HCT116 (cell line): ENCODE data around the gene PAXIP1. TPM values are rescaled to one million over a fixed set of nuclear protein-coding genes. Genes with fewer than 3 reads are reported as not detected.

ENCODE experiments used
- ATAC-seq: fragments of 200-7000 bp; cut with Tn5 transposase; 2 replicates; pipeline ENCODE4 v1.9.1; 2020; ENCODE audit warnings: mild to moderate bottlenecking, moderate library complexity
- BruUV-seq: library from RNA; stranded (reverse); fragments of 400-500 nt; replicated peaks from 2 replicates; lab custom pipeline; 2021; lab: Mats Ljungman, UMichigan
- CTCF ChIA-PET: fragments of 300-600 bp; sonication (Branson Sonifier 250); formaldehyde crosslinking; loops from one replicate; lab custom pipeline; 2021; ENCODE audit warnings: antibody characterized with exemption; lab: Charles Lee
- POLR2A ChIA-PET: fragments of 300-600, 350-600 bp; sonication (Branson Sonifier 250); formaldehyde crosslinking; loops from one replicate; lab custom pipeline; 2021; ENCODE audit warnings: antibody characterized with exemption; lab: Charles Lee
- RAD21 ChIA-PET, 2 experiments: fragments of 300-600 bp; sonication (Branson Sonifier 250); formaldehyde crosslinking; loops; one replicate each; lab custom pipeline; 2023; ENCODE audit warnings: low total read pairs in 2 of 2; ENCODE audit not compliant: uncharacterized antibody in 2 of 2, unreplicated experiment in 2 of 2, low non-redundant PET in 1 of 2; lab: Charles Lee
- DNase-seq: peaks from one replicate; pipeline ENCODE4 v3.0.0-alpha.2; 2010; ENCODE audit warnings: low read depth, low spot score
- H2AFZ ChIP-seq: fragments of 200-600 bp; shearing (Covaris generic), sonication (generic); 2 replicates; pipeline ENCODE4 v1.6.1; 2017; ENCODE audit warnings: low read depth, mixed run types, mixed read lengths, antibody characterized with exemption, low read length; ENCODE audit not compliant: poor library complexity, severe bottlenecking
- H3K27ac ChIP-seq: 2 replicates; pipeline ENCODE4 v1.5.1; 2012; ENCODE audit warnings: low read depth, low read length
- H3K27me3 ChIP-seq: fragments of 200-600 bp; sonication (generic); 2 replicates; pipeline ENCODE4 v1.6.1; 2016; ENCODE audit warnings: mixed run types, low read length, mixed read lengths; ENCODE audit not compliant: insufficient read depth
- H3K36me3 ChIP-seq, 2 experiments: fragments of 200-500 bp in 1 of 2; fragments of 200-600 bp in 1 of 2; sonication (Bioruptor generic) in 1 of 2; sonication (generic) in 1 of 2; 2 replicates each; pipeline versions ENCODE4 v1.5.1 to v1.6.1; 2014 to 2016; ENCODE audit warnings: low read length in 2 of 2, inconsistent platforms in 1 of 2, mixed read lengths in 1 of 2, mixed run types in 1 of 2; ENCODE audit not compliant: insufficient read depth in 2 of 2, control insufficient read depth in 1 of 2
- H3K4me1 ChIP-seq, 2 experiments: fragments of 200-600 bp in 1 of 2; sonication (generic) in 1 of 2; 2 replicates each; pipeline versions ENCODE4 v1.5.1 to v1.6.1; 2012 to 2017; ENCODE audit warnings: low read length in 2 of 2, inconsistent platforms in 1 of 2, mild to moderate bottlenecking in 1 of 2, mixed read lengths in 1 of 2, mixed run types in 1 of 2, moderate library complexity in 1 of 2; ENCODE audit not compliant: insufficient read depth in 2 of 2, control insufficient read depth in 1 of 2
- H3K4me2 ChIP-seq: fragments of 200-600 bp; sonication (generic); 2 replicates; pipeline ENCODE4 v1.6.1; 2017; ENCODE audit warnings: mixed run types, low read length, mixed read lengths
- H3K4me3 ChIP-seq, 2 experiments: fragments of 200-600 bp in 1 of 2; sonication (generic) in 1 of 2; replicated peaks in 1 of 2; 2 replicates each; pipeline ENCODE4 v1.5.1; 2011 to 2016; ENCODE audit warnings: low read length in 2 of 2, control low read depth in 1 of 2, low read depth in 1 of 2, mild to moderate bottlenecking in 1 of 2, mixed read lengths in 1 of 2, mixed run types in 1 of 2
- H3K79me2 ChIP-seq: fragments of 200-600 bp; sonication (generic); 2 replicates; pipeline ENCODE4 v1.6.1; 2017; ENCODE audit warnings: mild to moderate bottlenecking, mixed run types, low read length, moderate library complexity, mixed read lengths; ENCODE audit not compliant: insufficient read depth
- H3K9ac ChIP-seq: fragments of 200-600 bp; sonication (generic); 2 replicates; pipeline ENCODE4 v1.6.1; 2016; ENCODE audit warnings: low read length, mixed read lengths
- H3K9me2 ChIP-seq: fragments of 200-600 bp; sonication (generic), shearing (Covaris generic); 2 replicates; pipeline ENCODE4 v1.6.1; 2017; ENCODE audit warnings: mixed run types, mild to moderate bottlenecking, moderate library complexity; ENCODE audit not compliant: insufficient read depth
- H3K9me3 ChIP-seq, 2 experiments: fragments of 200-500 bp in 1 of 2; fragments of 200-600 bp in 1 of 2; sonication (Bioruptor generic) in 1 of 2; sonication (generic) in 1 of 2; 2 replicates each; pipeline ENCODE4 v1.6.1; 2014 to 2017; ENCODE audit warnings: low read length in 2 of 2, mixed read lengths in 2 of 2, inconsistent platforms in 1 of 2, low read depth in 1 of 2, mild to moderate bottlenecking in 1 of 2, mixed run types in 1 of 2, moderate library complexity in 1 of 2; ENCODE audit not compliant: control insufficient read depth in 1 of 2, insufficient read depth in 1 of 2
- H4K20me1 ChIP-seq: fragments of 200-600 bp; sonication (generic), shearing (Covaris generic); 2 replicates; pipeline ENCODE4 v1.6.1; 2017; ENCODE audit warnings: mixed run types, mild to moderate bottlenecking, moderate library complexity; ENCODE audit not compliant: insufficient read depth
- CBX3 ChIP-seq: IDR thresholded peaks from 2 replicates; pipeline ENCODE4 v1.6.1; 2012; ENCODE audit warnings: low read depth
- CEBPB ChIP-seq: IDR thresholded peaks from 2 replicates; pipeline ENCODE4 v1.6.1; 2012; ENCODE audit warnings: low read depth
- EGR1 ChIP-seq: IDR thresholded peaks from 2 replicates; pipeline ENCODE4 v1.6.1; 2012; ENCODE audit warnings: low read depth
- ELF1 ChIP-seq: IDR thresholded peaks from 2 replicates; pipeline ENCODE4 v1.6.1; 2012; ENCODE audit warnings: low read depth, borderline replicate concordance
- EZH2phosphoT487 ChIP-seq: fragments of 200-600 bp; IDR thresholded peaks from 2 replicates; pipeline ENCODE4 v1.6.1; 2018; ENCODE audit warnings: antibody characterized with exemption, borderline replicate concordance
- MAX ChIP-seq: IDR thresholded peaks from 2 replicates; pipeline ENCODE4 v1.6.1; 2012
- POLR2A ChIP-seq: IDR thresholded peaks from 2 replicates; pipeline ENCODE4 v1.7.0; 2011; ENCODE audit warnings: borderline replicate concordance; ENCODE audit not compliant: insufficient read depth, insufficient read length; ENCODE audit errors: extremely low read depth
- POLR2AphosphoS5 ChIP-seq: IDR thresholded peaks from 2 replicates; pipeline ENCODE4 v1.6.1; 2011; ENCODE audit warnings: mild to moderate bottlenecking, low read depth, low read length, moderate library complexity
- RAD21 ChIP-seq: IDR thresholded peaks from 2 replicates; pipeline ENCODE4 v1.6.1; 2012; ENCODE audit warnings: low read depth, mild to moderate bottlenecking
- SIN3A ChIP-seq: IDR thresholded peaks from 2 replicates; pipeline ENCODE4 v1.6.1; 2012; ENCODE audit warnings: low read depth
- SP1 ChIP-seq: IDR thresholded peaks from 2 replicates; pipeline ENCODE4 v1.6.1; 2012; ENCODE audit warnings: low read depth
- YY1 ChIP-seq: IDR thresholded peaks from 2 replicates; pipeline ENCODE4 v1.6.1; 2011; ENCODE audit warnings: low read length, low read depth, moderate library complexity, mild to moderate bottlenecking; ENCODE audit not compliant: insufficient replicate concordance; ENCODE audit errors: extremely low read depth
- ZBTB33 ChIP-seq: IDR thresholded peaks from 2 replicates; pipeline ENCODE4 v1.6.1; 2011; ENCODE audit warnings: mild to moderate bottlenecking, low read length, moderate library complexity; ENCODE audit not compliant: insufficient replicate concordance; ENCODE audit errors: extremely low read depth
- ZFX ChIP-seq: fragments of 450-650 bp; IDR thresholded peaks from 2 replicates; pipeline ENCODE4 v1.6.1; 2017
- ZNF274 ChIP-seq: fragments of 200-500 bp; sonication (Bioruptor generic); IDR thresholded peaks from 2 replicates; pipeline ENCODE4 v1.6.1; 2014; ENCODE audit warnings: mild to moderate bottlenecking, low read depth, low read length, inconsistent platforms
- intact Hi-C: fragments of 100-400 bp; cut with micrococcal nuclease; formaldehyde crosslinking; loops from 2 replicates; pipeline ENCODE4 v1.10.0; 2022
- total RNA-seq: library from RNA; stranded (reverse); gene quantifications from one replicate; pipeline ENCODE4 v1.2.1, GENCODE V29; 2021; ENCODE audit not compliant: unreplicated experiment
- TF ChIP-seq, protein P1 (sequence below): IDR thresholded peaks from 2 replicates; pipeline ENCODE4 v1.6.1; 2012; ENCODE audit warnings: low read depth
- TF ChIP-seq, protein P2 (sequence below): IDR thresholded peaks from 2 replicates; pipeline ENCODE4 v1.6.1; 2012

PAXIP1 gene
- total RNA-seq, 1 experiment from 2014 or later, result 20.4 TPM

- H3K4me3 ChIP-seq, result no peak overlapping the region
- ChIA-PET RAD21 (no interaction called here), POLR2A (no interaction called here), CTCF (no interaction called here)
- TF ChIP-seq YY1 (no peak), ZFX (no peak)
- no peak overlapping the region for H3K27ac ChIP-seq
- H4K20me1 ChIP-seq, result no peaks in the 10 kb centered on the region
- intact Hi-C loops, result no loop called here
- no peaks in the 10 kb centered on the region for H3K36me3 ChIP-seq
- BruUV-seq, result no TSS peak
- no peaks in the 10 kb centered on the region for H3K9me2 ChIP-seq
- H3K4me2 ChIP-seq, result no peak overlapping the region
- H3K79me2 ChIP-seq, result no peaks in the 10 kb centered on the region
- no peaks in the 10 kb centered on the region for H3K9me3 ChIP-seq
- H2AFZ ChIP-seq, result no peak overlapping the region
- H3K27me3 ChIP-seq, result no peaks in the 10 kb centered on the region
- DNase-seq, result no peak
- no peak overlapping the region for H3K9ac ChIP-seq
- no peaks in the 10 kb centered on the region for H3K4me1 ChIP-seq
- no peak for ATAC-seq
Measured at GRCh38 chr7:154905615-154906014, 97.3 kb downstream of the PAXIP1 start.

- ChIA-PET POLR2A (no interaction called here), CTCF (no interaction called here), RAD21 (no interaction called here)
- ATAC-seq (no peak), DNase-seq (no peak)
- Histone ChIP-seq H3K4me2 (no peak overlapping the region), H3K4me3 (no peak overlapping the region), H3K27me3 (no peaks in the 10 kb centered on the region), H3K9me3 (no peaks in the 10 kb centered on the region), H2AFZ (no peak overlapping the region), H3K36me3 (no peaks in the 10 kb centered on the region), H3K79me2 (no peaks in the 10 kb centered on the region), H3K27ac (no peak overlapping the region), H3K9ac (no peak overlapping the region), H3K9me2 (no peaks in the 10 kb centered on the region), H4K20me1 (no peaks in the 10 kb centered on the region), H3K4me1 (no peaks in the 10 kb centered on the region)
- no TSS peak for BruUV-seq
- intact Hi-C loops, result no loop called here
- no peak for TF ChIP-seq ZNF274
- TF ChIP-seq, protein P1, sequence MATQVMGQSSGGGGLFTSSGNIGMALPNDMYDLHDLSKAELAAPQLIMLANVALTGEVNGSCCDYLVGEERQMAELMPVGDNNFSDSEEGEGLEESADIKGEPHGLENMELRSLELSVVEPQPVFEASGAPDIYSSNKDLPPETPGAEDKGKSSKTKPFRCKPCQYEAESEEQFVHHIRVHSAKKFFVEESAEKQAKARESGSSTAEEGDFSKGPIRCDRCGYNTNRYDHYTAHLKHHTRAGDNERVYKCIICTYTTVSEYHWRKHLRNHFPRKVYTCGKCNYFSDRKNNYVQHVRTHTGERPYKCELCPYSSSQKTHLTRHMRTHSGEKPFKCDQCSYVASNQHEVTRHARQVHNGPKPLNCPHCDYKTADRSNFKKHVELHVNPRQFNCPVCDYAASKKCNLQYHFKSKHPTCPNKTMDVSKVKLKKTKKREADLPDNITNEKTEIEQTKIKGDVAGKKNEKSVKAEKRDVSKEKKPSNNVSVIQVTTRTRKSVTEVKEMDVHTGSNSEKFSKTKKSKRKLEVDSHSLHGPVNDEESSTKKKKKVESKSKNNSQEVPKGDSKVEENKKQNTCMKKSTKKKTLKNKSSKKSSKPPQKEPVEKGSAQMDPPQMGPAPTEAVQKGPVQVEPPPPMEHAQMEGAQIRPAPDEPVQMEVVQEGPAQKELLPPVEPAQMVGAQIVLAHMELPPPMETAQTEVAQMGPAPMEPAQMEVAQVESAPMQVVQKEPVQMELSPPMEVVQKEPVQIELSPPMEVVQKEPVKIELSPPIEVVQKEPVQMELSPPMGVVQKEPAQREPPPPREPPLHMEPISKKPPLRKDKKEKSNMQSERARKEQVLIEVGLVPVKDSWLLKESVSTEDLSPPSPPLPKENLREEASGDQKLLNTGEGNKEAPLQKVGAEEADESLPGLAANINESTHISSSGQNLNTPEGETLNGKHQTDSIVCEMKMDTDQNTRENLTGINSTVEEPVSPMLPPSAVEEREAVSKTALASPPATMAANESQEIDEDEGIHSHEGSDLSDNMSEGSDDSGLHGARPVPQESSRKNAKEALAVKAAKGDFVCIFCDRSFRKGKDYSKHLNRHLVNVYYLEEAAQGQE, result no peak
- no peak for TF ChIP-seq EZH2phosphoT487
- no peak for TF ChIP-seq ZFX
- no peak for TF ChIP-seq RAD21
- no peak for TF ChIP-seq POLR2A
- no peak for TF ChIP-seq CEBPB
- no peak for TF ChIP-seq ELF1
- no peak for TF ChIP-seq ZBTB33
- no peak for TF ChIP-seq POLR2AphosphoS5
- TF ChIP-seq, protein P2, sequence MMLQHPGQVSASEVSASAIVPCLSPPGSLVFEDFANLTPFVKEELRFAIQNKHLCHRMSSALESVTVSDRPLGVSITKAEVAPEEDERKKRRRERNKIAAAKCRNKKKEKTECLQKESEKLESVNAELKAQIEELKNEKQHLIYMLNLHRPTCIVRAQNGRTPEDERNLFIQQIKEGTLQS, result no peak
- TF ChIP-seq MAX, result no peak
- no peak for TF ChIP-seq SIN3A
- no peak for TF ChIP-seq CBX3
- no peak for TF ChIP-seq SP1
- TF ChIP-seq EGR1, result no peak
Measured at GRCh38 chr7:154905146-154905545, 97.8 kb downstream of the PAXIP1 start.
